GM18909 (cell line): Measurements from ENCODE around the gene NTN1.

Experiments
- ATAC-seq: cut with Tn5 transposase; IDR thresholded peaks from one replicate; pipeline ENCODE4 v1.9.1; 2021; ENCODE audit warnings: mild to moderate bottlenecking; ENCODE audit not compliant: unreplicated experiment, poor library complexity

Gene NTN1

DNA sequence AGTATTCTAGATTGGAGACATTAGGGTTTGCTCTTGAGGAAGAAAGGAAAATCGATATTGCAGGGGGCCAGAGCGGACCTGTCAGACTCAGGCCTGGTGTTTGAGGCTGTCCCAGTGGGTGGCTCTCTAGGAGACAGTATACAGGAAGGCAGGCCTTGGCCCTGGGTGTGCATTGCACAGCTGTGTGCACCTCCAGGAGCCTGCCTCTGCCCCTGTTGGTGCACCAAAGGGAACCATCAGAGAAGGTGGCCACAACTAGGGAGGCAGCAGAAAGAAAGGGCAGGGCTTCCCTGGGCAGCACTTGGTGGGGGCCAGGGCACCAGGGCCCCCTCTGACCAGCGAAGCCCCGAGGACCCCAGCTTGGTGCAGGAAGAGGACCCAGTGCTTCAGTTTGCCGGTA is 188.0 kb downstream of the NTN1 start:
- ATAC-seq = no peak

DNA sequence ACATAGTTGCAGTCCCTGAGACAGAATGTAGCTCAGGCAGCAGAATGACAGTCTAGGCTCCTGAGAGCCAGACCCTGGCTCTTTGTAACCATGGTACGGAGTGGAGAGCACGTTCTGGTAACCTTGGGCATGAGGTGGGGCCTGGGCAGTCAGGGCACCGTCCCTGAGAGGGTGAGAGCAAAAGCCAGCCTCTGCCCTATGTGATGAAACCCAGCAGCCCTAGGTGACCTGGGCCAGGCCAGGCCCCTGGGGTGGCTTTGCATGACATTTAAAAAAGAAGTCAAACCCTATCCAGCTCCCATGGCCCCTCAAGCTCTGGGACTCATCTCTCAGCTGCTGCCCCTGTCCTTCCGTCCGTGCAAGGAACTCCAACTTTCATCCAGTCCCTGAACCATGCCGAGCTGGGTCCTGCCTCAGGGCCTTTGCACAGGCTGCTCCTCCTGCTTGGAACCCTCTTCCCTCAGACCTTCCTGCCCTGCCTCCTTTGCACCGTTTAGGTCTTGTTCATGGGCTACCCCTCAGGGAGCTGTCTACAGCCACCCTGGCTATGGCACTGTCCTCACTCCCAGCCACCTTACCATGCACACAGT is 188.6 kb downstream of the NTN1 start:
- no peak for ATAC-seq

DNA sequence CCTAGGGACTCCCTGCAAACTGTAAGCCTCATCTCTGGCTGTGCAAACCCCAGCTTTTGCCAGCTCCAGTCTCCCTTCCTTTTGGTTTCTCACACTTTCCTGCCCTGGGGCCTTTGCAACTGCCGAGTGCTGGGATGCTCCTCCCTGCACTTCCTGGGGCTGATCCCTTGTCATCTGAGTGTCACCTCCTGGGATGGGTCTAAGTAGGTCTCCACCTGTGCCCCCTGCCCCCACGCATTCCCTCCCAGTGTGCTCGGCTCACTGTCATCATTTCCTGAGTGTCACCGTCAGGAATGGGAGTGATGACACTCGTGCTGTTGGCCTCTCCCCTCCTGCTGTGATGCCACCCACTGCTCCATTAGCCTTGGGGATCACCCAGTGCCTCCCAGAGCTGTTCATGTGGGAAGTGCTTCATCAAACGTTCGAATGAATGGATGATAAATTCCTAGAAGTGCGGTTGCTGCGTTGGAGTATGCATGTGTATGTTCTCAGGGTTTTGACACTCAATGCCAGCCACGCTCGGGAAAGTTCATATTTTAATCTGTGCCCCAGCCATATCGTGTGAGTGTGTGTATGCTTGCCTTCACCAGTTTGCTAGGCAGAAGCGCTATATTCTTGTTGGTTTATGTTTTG is 189.9 kb downstream of the NTN1 start:
- ATAC-seq = no peak

DNA sequence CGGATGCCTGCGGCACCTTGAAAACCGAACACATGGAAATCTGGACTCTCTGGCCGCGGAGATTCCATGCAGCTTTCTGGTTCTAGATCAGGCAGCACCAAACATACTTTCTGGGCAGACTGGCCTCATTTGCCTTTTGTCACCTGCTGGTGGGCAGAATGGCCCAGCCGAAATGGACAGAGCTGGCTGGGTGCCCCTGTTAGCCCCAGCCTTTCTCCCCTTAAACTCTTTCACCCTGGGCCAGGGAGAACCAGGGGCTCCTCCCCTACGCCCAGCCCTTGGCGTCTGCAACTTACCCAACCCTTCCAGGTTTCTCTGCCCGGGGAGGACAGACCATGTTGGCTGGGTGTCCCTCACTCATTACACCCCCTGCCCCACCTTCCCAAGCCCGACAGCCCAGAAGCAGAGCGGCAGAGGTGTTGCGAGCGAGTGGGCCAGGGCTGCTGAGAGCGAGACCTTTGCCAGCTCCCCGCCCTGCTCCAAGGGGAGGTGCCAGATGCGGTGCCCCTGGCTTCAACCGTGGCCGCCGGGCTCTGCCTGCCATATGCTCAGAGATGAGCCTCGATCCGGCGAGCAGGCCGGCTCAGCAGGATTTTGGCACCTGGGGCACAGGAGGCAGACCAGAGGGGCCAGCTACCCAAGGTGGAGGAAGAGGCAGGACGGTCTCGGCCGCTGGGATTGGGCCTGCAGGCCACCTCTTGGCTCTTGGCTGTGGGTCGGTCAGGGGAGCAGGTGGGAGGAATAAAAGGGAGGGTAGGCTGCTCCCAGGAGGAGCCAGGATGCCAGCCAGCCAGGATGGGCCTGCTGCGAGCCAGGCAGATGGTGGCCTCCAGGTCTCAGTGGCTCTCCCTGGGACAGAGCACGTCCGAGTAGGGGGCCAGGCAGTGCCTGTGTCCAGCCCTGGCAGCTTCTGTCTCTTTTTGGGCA is 191.3 kb downstream of the NTN1 start:
- ATAC-seq = no peak

DNA sequence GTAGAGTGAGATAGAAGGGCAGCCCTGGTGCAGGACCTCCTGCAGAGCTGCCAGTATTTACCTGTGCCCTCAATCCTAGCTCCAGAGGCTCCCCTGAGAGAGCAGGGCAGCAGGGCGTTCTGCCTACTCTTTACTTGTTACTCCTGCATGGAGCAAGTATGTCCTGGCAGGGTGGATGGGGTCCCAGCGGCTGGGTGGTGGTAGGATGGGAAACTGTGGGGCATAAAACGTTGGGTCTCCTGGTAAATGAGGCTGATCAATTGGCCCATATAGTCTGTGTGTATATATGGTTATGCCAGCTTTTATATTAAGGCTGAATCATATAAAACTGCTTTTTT is 192.0 kb downstream of the NTN1 start:
- ATAC-seq = no peak

DNA sequence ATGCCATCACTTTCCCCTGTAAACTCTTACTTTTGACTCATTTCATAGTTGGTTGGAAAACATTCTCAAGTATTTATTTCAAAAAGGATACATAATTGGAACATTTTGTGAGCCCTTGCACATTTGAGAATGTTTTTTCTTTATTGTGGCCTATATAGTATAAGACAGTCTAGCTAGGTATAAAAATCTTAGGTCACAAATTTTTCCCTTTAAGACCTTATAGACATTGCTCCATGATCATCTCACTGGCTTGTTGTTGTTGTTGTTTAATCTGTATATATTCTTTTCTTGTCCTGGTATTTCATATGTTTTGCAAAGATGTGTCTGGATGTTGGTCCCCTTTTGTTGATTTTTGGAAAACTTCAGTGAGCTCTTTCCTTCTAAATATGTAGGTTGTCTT is 194.2 kb downstream of the NTN1 start:
- no peak for ATAC-seq

DNA sequence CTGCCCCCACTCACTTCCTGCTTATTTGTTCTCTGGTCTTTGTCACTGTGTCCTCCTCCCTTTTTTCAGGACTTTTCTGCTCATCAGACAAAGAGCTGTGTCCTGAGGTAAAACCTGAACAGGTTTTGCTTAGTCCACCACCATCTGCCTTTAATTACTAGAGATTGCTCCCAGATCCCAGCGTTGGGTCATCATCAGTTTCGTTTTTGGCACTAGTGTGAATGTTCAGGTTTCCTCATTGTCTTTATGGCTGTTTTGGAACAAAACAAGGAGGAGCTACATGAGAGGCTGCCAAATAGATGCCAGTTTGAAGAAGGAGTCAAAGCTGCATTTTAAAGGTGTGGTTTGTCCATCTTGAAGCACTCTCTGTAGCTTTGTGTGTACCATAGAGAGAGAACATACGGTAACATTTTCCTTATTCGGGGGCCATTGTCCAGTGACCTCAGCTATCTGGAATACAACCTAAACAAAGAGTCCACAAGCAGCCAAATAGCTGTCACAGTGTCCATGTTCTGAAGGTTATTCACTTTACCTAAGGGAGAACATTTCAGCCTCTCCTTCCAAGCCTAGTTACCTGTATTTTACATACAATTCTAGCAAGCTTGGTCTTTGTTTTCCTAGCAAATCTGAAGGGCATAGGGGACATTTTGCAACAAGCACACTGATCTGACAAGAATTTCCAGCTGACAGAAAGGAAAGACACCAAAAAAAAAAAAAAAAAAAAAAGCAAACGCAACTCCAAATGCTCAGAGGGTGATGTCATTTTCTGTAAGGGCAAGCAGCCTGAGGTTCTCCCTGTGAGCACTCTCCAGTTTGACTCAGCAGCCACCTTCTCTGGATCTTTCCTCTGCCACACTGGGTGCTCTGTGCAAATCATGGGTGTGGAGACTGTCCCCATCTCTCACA is 196.1 kb downstream of the NTN1 start:
- no peak for ATAC-seq

DNA sequence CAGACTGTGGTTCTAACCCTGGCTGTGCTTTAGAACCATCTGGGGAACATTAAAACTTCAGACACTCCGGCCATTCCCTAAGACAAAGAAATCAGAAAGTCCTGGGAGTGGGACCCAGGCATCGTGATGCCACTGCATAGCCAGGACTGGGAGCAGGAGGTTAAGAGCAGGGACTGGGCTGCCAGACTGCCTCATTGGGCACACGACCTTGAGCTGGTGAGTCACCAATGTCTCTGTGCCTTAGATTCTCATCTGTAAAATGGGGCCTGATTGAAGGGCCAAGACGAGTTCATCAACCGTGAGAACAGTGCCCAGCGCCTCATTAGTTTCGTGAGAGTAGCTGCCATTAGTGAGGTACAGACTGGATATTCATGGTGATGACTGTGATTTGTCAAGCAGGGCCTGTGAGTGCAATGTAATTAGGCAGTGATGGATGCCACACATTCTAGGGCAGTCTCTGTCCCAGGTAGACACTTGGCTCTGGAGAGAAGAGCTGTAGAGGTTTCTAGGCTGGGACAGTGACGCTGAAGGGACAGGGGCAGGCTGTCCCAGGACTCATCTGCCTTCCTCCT is 196.8 kb downstream of the NTN1 start:
- no peak for ATAC-seq

DNA sequence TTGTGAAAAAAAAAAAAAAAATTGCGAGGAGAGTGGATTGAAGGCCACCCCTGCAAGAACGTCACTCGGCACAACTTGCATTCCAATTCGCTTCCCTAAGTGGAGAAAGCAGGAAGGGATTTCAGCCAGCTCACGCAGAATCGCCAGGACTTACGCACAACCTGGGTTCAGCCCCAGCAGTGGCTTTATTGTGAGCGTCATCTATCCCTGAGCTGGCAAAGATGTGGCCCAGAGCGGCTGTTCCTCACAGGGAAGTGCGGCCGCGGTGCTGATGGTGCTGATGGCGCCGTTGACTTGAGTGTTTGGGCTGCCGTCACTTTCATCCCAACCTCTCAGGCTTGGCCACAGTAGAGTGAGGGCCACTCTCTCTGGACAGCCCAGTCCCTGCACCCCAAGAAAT is 197.6 kb downstream of the NTN1 start:
- ATAC-seq = no peak

DNA sequence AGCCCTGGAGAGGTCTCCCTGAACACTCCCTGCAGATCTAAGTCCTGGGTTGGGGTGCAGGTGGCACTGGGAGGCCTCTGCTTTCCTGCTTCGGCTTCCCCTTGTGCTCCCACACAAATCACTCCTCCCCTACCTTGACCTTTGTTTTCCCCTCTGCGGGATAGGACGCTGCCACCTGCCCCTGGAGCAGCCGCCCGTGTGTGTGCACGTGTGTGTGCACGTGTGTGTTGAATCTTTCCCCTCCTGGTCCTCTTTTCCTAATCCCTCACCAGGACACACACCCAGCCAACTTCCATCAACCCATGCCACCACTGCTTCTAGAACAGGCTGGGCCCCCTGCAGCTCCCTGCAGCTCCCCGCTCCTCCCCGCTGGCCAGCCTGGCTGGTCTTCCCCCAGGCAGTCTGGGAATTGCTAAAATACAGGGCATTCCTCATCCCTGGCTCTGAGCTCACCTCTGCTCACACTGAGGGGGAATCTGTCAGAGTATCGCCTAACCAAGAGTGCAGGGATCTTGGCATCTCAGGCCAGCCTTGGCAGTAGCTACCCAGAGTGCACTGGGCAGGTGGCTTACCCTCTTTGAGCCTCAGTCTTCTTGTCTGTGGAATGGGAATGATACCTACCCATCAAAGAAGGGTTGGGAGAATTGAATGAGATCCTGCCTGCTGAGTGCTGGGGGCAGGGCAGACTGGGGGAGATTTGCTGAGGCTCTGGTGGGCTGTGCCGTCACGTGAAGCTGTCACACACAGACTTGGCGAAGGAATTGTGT is 198.5 kb downstream of the NTN1 start:
- no peak for ATAC-seq

DNA sequence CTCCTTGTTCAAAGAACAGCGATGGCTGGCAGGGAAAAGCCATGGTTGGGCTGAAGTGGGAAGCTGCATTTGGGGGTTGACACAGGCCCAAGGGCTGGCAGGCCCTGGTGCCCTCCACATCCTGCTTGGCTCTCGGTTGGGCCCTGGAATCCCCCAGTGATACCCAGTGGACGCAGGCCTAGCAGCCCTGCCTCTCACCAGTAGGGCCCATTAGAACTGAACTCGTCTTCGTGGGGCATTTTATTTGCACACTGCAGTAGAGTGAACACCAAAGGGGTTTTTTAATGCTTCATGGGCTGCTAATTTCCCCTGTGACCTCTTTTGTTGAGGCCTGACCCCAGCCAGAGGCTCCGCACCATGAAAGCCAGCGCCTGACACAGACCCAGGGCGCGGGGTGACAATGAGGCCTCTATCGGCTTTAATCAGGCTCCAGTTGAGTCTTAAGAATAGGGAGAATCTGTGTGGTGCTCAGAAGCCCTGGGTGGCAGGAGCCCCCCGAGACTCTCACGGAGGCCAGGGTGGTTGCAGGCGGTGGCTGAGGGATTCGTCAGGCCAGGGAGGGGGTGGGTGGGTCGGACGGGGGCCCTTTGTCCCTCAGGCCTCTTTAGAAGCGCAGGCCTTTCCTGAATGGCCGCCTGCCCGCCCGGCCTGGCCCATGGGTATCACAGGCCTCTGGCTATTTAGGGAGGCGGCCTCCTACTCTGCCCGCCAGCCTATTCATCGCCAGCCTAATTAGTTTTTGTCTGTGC is 199.3 kb downstream of the NTN1 start:
- ATAC-seq = no peak

DNA sequence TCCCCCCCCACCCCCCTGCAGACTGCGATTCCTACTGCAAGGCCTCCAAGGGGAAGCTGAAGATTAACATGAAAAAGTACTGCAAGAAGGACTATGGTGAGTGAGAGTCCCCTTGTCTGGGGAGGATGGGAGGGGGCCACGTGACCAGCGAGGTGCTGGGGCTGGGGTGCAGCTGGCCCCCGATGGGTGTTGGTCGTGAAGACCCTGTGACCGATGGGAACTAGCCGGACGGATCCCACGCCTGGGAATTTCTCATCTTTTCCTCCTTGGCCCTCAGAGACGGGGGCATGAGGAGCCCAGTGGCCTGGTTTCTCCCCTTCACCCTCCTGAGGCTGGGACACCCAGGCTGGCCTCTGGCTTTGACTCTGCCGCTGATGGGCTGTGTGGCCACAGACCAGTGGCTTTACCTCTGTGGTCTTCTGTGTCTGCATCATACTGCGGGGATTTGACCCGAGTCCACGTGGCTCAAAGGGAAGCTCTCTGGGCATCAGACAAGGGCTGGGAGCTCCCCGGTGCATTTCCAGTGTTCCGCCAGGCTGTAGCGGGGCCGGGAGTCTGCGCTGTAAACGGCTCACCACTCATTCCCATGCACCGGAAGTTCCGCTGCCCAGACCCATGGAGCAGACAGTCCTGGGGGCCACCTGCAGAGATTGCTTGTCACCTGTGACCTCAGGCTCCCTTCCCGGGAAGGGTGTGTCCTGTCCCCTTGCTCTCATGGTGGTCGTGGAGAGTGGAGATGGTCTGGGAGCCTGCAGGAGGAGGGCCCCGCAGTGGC is 200.0 kb downstream of the NTN1 start:
- ATAC-seq = no peak

DNA sequence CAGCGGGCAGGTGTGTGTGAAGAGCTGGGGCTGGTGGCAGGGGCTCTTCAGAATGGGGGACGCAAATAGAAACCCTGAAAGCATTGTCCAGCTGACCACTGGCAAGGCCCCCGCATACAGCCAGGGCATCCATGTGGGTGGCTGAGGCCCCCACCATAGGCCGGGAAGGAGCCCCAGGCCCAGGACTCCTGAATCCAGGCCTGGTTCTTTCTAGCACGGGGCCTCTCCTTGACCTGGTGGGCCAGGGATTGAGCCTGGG is 200.5 kb downstream of the NTN1 start:
- ATAC-seq = no peak

DNA sequence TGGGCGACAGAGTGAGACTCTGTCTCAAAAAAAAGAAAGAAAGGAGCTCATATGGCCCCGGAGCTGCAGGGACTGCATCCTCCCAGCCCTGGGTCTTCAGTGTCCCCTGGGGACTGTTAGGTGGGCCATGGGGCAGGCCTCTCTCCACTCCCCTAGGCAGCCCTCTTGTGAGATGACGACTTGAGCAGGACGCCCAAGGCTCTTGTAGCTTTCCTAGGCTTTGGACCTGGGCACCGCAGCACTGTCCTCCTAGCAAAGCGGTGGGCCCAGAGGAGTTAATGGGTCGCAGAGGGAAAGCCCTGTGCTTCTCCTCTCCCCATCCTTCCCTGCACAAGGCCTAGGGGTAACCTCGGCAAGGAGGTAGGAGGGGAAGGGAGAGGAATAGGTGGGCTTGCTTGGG is 202.2 kb downstream of the NTN1 start:
- ATAC-seq = no peak

DNA sequence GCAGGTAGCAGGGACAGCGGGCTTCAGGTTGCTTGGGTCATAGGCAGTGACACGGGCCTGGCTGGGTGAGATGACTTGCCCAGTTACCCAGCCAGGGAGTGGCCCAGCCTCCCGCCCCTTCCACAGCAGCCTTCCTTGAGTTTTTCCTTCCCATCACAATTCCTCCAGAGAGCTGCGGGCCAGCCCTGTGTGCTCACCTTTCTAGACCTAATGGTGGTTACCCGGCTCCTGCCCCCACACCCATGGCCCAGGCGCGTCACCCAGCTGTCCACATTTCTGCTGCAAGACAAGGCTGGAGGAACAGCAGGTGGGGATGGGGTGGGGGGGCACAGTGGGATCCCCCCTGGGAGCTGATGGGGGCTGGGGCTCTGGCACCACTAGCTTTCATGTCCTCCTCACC is 203.2 kb downstream of the NTN1 start:
- ATAC-seq = no peak

DNA sequence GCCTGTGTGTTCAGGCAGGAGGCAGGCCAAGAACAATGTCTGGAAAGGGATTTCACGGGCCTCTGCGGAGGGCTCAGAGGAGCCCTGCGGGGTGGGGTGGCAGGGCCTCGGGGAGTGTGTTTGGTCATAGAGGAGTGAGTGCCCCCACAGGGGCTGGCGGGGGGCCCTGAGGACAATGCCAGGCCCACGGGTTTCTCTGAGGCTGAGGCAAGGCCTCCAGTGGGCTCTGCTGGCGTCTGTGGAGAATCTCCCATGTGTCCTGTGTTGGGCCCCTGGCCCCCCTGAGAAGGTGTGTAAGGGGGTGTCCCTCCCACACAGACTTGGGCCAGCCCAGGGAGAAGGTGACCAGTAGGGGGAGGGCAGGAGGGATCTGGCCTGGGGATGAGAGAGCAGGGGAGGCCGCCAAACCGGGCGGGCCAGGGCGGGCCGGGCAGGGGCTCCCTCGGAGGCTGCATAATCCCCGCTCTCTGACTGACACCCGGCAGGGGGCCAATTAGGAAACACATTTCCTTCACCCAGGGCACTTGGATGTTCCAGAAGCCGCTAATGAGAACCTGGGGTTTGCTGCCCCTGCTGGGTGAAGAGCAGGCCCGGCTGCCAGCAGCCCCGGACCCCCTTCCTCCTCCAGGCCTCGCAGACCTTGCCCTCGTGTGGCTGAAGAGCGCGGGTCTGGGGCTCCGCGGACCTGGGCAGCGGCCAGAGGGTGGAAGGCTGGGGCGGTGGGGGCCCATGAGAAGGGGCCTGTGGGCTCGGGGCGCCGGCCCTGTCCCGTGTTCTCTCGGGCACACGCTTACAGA is 204.2 kb downstream of the NTN1 start:
- no peak for ATAC-seq

DNA sequence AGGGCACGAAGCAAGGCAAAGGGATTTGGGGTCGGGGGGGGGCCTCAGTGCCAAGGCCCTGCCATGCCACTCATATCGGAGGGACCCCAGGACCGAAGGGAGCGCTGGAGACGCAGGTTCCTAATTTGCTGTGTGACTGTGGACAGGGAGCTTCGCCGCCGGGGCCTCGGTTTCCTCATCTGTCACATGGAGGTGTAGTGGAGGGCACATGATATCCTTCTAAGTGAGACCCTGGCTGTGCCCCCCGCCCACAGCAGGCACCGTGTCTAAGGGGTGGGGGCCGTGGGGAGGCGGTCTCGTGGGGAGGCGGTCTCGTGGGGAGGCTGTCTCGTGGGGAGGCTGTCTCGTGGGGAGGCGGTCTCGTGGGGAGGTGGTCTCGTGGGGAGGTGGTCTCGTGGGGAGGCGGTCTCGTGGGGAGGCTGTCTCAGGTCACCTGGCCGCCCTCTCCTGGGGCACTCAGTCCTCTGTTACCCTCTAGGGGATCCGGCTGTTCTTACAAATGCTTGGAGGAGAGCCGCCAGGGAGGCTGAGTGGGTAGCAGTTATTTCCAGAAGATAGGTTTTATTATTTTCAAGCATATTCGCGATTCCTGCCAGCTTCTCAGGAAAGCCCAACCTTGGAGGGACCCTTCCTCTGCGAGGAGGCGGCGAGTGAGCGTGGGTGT is 205.0 kb downstream of the NTN1 start:
- ATAC-seq = no peak
